B cell (primary cell): ENCODE measurements around the gene RPP40.

Experiments
- CTCF ChIP-seq: fragments of 200-600 bp; IDR thresholded peaks from one replicate; pipeline ENCODE4 v1.8.0; 2022; ENCODE audit warnings: antibody characterized with exemption, mild to moderate bottlenecking
- EZH2 ChIP-seq: IDR thresholded peaks from 2 replicates; pipeline ENCODE4 v1.6.1; 2012; ENCODE audit warnings: borderline replicate concordance, low read depth, mild to moderate bottlenecking, moderate library complexity, low read length; ENCODE audit not compliant: insufficient read depth, poor library complexity, severe bottlenecking

- TF ChIP-seq EZH2 (no peak), CTCF (no peak)
These were observed 28.9 kb downstream of the RPP40 start for GRCh38 chr6:4974962-4975361.
